ENCODE results near the gene FA2H.
"Not testable (repeated sequence)": the region's sequence is repeated elsewhere in the genome, so short reads cannot be mapped to it uniquely, and the experiment has no call there.

The FA2H gene

DNA sequence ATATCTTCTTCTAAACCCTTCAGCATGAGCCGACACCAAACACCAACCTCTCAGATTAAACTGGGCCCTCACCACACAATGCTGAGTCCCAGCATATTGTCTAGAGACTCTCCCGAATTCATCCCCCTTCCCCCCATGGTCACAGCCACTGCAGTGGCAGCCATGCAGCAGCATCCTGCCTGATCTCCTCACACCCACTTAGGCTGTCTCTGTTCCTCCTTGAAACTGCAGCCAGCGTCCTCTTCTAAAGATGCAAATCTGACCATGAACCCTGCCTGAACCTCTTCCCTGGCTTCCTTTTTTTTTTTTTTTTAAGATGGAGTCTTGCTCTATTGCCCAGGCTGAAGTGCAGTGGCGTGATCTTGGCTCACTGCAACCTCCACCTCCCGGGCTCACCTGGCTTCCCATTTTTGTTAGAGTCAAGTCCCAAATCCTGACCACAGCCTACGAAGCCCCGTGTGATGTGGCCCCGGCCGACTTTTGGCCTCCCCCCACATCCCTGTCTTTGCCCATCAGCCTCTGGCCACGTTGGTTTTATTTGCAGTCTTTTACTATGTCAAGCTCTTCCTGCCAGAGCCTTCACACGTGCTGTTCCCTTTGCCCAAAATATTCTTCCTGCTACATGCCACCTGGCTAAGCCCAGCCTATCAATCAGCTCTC lies 2.8 kb downstream of the FA2H start:
- H3K4me3 ChIP-seq (ENCODE audit: low read depth, low read length), result no peak overlapping the region
- no peak for DNase-seq (ENCODE audit: low read depth)
- in situ Hi-C loops (cut with HindIII; ENCODE audit: low sequenced_read_pairs), result no loop called here
- no peak for TF ChIP-seq CTCF (IDR thresholded peaks at IDR 0.05; ENCODE audit: low read depth, low read length, missing control alignments)

DNA sequence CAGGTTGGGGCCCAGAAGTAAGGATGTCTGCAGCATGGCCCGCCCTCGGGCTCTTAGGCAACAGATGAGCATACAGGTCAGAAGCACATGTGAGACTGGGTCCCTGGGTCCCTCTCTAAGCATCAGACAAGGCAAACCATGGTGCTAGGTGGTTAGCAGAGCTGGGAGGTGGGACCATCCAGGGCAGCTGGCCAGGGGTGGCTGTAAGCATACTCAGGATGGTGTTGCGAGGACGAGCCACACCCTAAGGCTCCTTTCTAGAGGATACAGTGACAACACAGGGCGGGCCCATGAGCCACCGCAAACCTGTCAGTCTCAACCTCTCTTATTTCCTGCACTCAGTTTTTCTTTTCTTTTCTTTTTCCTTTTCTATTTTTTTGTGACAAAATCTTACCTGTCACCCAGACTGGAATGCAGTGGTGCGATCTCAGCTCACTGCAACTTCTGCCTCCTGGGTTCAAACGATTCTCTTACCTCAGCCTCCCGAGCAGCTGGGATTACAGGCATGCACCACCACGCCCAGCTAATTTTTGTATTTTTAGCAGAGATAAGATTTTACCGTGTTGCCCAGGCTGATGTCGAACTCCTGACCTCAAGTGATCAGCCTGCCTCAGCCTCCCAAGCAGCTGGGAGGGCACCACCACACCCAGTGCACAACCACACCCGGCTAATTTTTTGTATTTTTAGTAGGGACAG lies 3.6 kb downstream of the FA2H start:
- DNase-seq (ENCODE audit: low read depth), result no peak
- H3K4me3 ChIP-seq (ENCODE audit: low read depth, low read length), result no peak overlapping the region
- no peak for TF ChIP-seq CTCF (IDR thresholded peaks at IDR 0.05; ENCODE audit: low read depth, low read length, missing control alignments)
- in situ Hi-C loops (cut with HindIII; ENCODE audit: low sequenced_read_pairs), result no loop called here

- no peak for DNase-seq (ENCODE audit: low read depth)
- in situ Hi-C loops (cut with HindIII; ENCODE audit: low sequenced_read_pairs), result no loop called here
- no peak overlapping the region for H3K4me3 ChIP-seq (ENCODE audit: low read depth, low read length)
- TF ChIP-seq CTCF (IDR thresholded peaks at IDR 0.05; ENCODE audit: low read depth, low read length, missing control alignments), result no peak
Observed at GRCh38 chr16:74769586-74770190, 4.9 kb downstream of the FA2H start.

- TF ChIP-seq CTCF (IDR thresholded peaks at IDR 0.05; ENCODE audit: low read depth, low read length, missing control alignments), result no peak
- H3K4me3 ChIP-seq (ENCODE audit: low read depth, low read length), result no peak overlapping the region
- DNase-seq (ENCODE audit: low read depth), result no peak
- in situ Hi-C loops (cut with HindIII; ENCODE audit: low sequenced_read_pairs), result no loop called here
Observed at GRCh38 chr16:74768239-74768638, 6.4 kb downstream of the FA2H start.

GRCh38 chr16:74767749-74768148 lies 6.9 kb downstream of the FA2H start:
- no peak overlapping the region for H3K4me3 ChIP-seq (ENCODE audit: low read depth, low read length)
- in situ Hi-C loops (cut with HindIII; ENCODE audit: low sequenced_read_pairs), result no loop called here
- no peak for TF ChIP-seq CTCF (IDR thresholded peaks at IDR 0.05; ENCODE audit: low read depth, low read length, missing control alignments)
- DNase-seq (ENCODE audit: low read depth), result no peak

DNA sequence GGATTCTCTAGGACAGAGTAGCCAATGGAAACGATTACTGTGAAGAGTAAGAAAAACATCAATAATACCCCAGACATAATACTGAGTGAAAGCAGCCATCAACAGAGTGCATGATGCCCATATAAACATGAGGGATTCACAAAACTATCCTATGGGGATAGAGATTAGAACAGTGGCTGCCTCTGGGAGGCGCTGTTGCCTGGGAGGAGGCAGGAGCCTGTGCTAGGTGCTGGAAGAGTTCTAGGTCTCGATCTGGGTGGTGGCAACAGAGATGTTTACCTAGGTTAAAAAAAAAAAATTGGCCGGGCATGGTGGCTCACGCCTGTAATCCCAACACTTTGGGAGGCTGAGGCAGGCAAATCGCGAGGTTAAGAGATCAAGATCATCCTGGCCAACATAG lies 7.9 kb downstream of the FA2H start:
- in situ Hi-C loops (cut with HindIII; ENCODE audit: low sequenced_read_pairs), result no loop called here
- no peak for DNase-seq (ENCODE audit: low read depth)
- H3K4me3 ChIP-seq (ENCODE audit: low read depth, low read length), result no peak overlapping the region
- TF ChIP-seq CTCF (IDR thresholded peaks at IDR 0.05; ENCODE audit: low read depth, low read length, missing control alignments), result no peak

- in situ Hi-C loops (cut with HindIII; ENCODE audit: low sequenced_read_pairs); DNase-seq (ENCODE audit: low read depth); H3K4me3 ChIP-seq (ENCODE audit: low read depth, low read length): not testable (repeated sequence)
Observed at GRCh38 chr16:74764184-74764583, 10.4 kb downstream of the FA2H start.
